Loucy (cell line): Measurements from ENCODE around the gene MICA.

ENCODE experiments used
- H2AFZ ChIP-seq: fragments of 200-600 bp; sonication (generic); 2 replicates; pipeline ENCODE4 v1.6.0; 2016; ENCODE audit warnings: antibody characterized with exemption, mild to moderate bottlenecking, low read length, moderate library complexity
- H3F3A ChIP-seq: fragments of 200-600 bp; 2 replicates; pipeline ENCODE4 v1.6.0; 2016; ENCODE audit warnings: antibody characterized with exemption, low read depth, mild to moderate bottlenecking
- H3K27me3 ChIP-seq: fragments of 200-600 bp; sonication (generic); 2 replicates; pipeline ENCODE4 v1.6.1; 2014; ENCODE audit warnings: low read length, mild to moderate bottlenecking; ENCODE audit not compliant: insufficient read depth, poor library complexity, severe bottlenecking
- H3K36me3 ChIP-seq: fragments of 200-600 bp; sonication (generic); 2 replicates; pipeline ENCODE4 v1.6.1; 2016; ENCODE audit warnings: low read length; ENCODE audit not compliant: insufficient read depth
- H3K4me1 ChIP-seq: fragments of 200-600 bp; sonication (generic); 2 replicates; pipeline ENCODE4 v1.5.1; 2014; ENCODE audit warnings: low read length, mild to moderate bottlenecking; ENCODE audit not compliant: insufficient read depth, poor library complexity, severe bottlenecking
- H3K4me2 ChIP-seq: fragments of 200-600 bp; sonication (generic); 2 replicates; pipeline ENCODE4 v1.6.0; 2014; ENCODE audit warnings: antibody characterized with exemption, low read length, low read depth, mild to moderate bottlenecking; ENCODE audit not compliant: poor library complexity, severe bottlenecking
- H3K4me3 ChIP-seq: fragments of 200-600 bp; sonication (generic); 2 replicates; pipeline ENCODE4 v1.5.1; 2014; ENCODE audit warnings: low read length, mild to moderate bottlenecking, mixed read lengths; ENCODE audit not compliant: poor library complexity, severe bottlenecking
- H3K79me2 ChIP-seq: fragments of 200-600 bp; sonication (generic); 2 replicates; pipeline ENCODE4 v1.6.1; 2014; ENCODE audit warnings: low read length; ENCODE audit not compliant: insufficient read depth
- H3K9ac ChIP-seq: fragments of 200-600 bp; sonication (generic); 2 replicates; pipeline ENCODE4 v1.6.0; 2014; ENCODE audit warnings: mild to moderate bottlenecking, low read depth, low read length, moderate library complexity; ENCODE audit not compliant: poor library complexity, severe bottlenecking
- H3K9me2 ChIP-seq: fragments of 200-600 bp; sonication (generic); replicated peaks from 2 replicates; pipeline ENCODE4 v1.6.1; 2016; ENCODE audit warnings: low read depth, low read length, mixed read lengths
- H3K9me3 ChIP-seq: fragments of 200-600 bp; sonication (generic); 2 replicates; pipeline ENCODE4 v1.6.1; 2014; ENCODE audit warnings: mild to moderate bottlenecking, antibody characterized with exemption, low read length, low read depth; ENCODE audit not compliant: insufficient read depth
- H4K20me1 ChIP-seq: fragments of 200-600 bp; sonication (generic); 2 replicates; pipeline ENCODE4 v1.6.0; 2014; ENCODE audit warnings: antibody characterized with exemption, low read length, mild to moderate bottlenecking; ENCODE audit not compliant: insufficient read depth, poor library complexity, severe bottlenecking
- CTCF ChIP-seq: fragments of 200-600 bp; sonication (generic); conservative IDR thresholded peaks from 2 replicates; pipeline ENCODE4 v1.5.1; 2014; ENCODE audit warnings: mild to moderate bottlenecking, antibody characterized with exemption, low read length
- EZH2phosphoT487 ChIP-seq: fragments of 200-600 bp; IDR thresholded peaks from 2 replicates; pipeline ENCODE4 v1.6.1; 2018; ENCODE audit warnings: antibody characterized with exemption, mild to moderate bottlenecking, moderate library complexity, borderline replicate concordance

The MICA gene

GRCh38 chr6:31438222-31438621 lies 34.8 kb downstream of the MICA start:
- no peaks in the 10 kb centered on the region for H3K9me2 ChIP-seq
- H2AFZ ChIP-seq: no peak overlapping the region
- H3F3A ChIP-seq: no peaks in the 10 kb centered on the region
- no peaks in the 10 kb centered on the region for H3K79me2 ChIP-seq
- H3K36me3 ChIP-seq: no peaks in the 10 kb centered on the region
- H3K9me3 ChIP-seq: peaks cover 4% of the 10 kb centered on the region; the same call in 1 of the 2 replicates
- no peak overlapping the region for H3K4me2 ChIP-seq
- H3K4me3 ChIP-seq: no peak overlapping the region
- no peak for TF ChIP-seq CTCF
- TF ChIP-seq EZH2phosphoT487: no peak
- H3K4me1 ChIP-seq: no peaks in the 10 kb centered on the region
- no peaks in the 10 kb centered on the region for H4K20me1 ChIP-seq
- no peak overlapping the region for H3K9ac ChIP-seq
- no peaks in the 10 kb centered on the region for H3K27me3 ChIP-seq

DNA sequence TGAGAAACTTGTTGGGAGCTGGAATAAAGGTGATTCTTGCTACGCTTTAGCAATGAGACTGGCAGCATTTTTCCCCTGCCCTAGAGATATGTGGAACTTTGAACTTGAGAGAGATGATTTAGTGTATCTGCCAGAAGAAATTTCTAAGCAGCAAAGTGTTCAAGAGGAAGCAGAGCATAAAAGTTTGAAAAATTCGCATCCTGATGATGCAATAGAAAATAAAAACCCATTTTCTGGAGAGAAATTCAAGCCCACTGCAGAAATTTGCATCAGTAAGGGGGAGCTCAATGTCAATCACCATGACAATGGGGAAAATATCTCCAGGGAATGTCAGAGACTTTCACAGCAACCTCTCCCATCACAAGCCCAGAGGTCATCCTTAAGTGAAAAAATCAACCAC lies 35.3 kb downstream of the MICA start:
- no peak overlapping the region for H3K9ac ChIP-seq
- no peaks in the 10 kb centered on the region for H3K4me1 ChIP-seq
- no peaks in the 10 kb centered on the region for H3K9me2 ChIP-seq
- H3K36me3 ChIP-seq: no peaks in the 10 kb centered on the region
- TF ChIP-seq EZH2phosphoT487 (no peak), CTCF (no peak)
- H3F3A ChIP-seq: no peaks in the 10 kb centered on the region
- H3K27me3 ChIP-seq: no peaks in the 10 kb centered on the region
- H3K9me3 ChIP-seq: peaks cover 4% of the 10 kb centered on the region; the same call in 1 of the 2 replicates
- no peak overlapping the region for H3K4me3 ChIP-seq
- no peaks in the 10 kb centered on the region for H4K20me1 ChIP-seq
- no peak overlapping the region for H2AFZ ChIP-seq
- H3K4me2 ChIP-seq: no peak overlapping the region
- H3K79me2 ChIP-seq: no peaks in the 10 kb centered on the region

- Histone ChIP-seq H3K9me2 (no peaks in the 10 kb centered on the region), H3K4me3 (no peak overlapping the region), H4K20me1 (no peaks in the 10 kb centered on the region), H3K9me3 (peaks cover 4% of the 10 kb centered on the region; the same call in 1 of the 2 replicates), H3K36me3 (no peaks in the 10 kb centered on the region), H3F3A (no peaks in the 10 kb centered on the region), H3K79me2 (no peaks in the 10 kb centered on the region), H3K4me1 (no peaks in the 10 kb centered on the region), H3K9ac (peak overlapping the region; percentile 2), H3K4me2 (peak overlapping the region; percentile 21), H2AFZ (peak overlapping the region; percentile 28; the same call in 1 of the 2 replicates), H3K27me3 (no peaks in the 10 kb centered on the region)
- TF ChIP-seq CTCF (peak; percentile 83), EZH2phosphoT487 (no peak)
Measured at GRCh38 chr6:31441365-31442267, 38.2 kb downstream of the MICA start.
